ENCODE data around the gene RAPGEF2. TPM values are rescaled to one million over a fixed set of nuclear protein-coding genes. Genes with fewer than 3 reads are reported as not detected.

Gene RAPGEF2
- total and polyA plus RNA-seq, 10 of the 15 experiments (the other 5 are each of a cell fraction or from before 2014, with no cell fraction given): 0.31 to 24.0 (median 2.9) TPM

DNA sequence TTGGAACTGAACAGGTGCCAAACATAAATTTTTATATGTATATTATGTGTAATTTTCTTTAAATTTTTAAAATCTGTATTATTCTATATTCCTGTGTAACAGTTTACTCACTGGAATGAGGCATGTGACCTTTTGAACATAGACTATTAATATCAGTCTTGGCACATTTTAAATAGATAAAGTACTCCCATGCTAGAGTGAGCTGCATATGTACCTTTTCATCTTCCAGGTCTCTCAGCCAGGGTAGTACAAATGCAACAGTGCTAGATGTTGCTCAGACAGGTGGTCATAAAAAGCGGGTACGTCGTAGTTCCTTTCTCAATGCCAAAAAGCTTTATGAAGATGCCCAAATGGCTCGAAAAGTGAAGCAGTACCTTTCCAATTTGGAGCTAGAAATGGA, 242.0 kb downstream of the RAPGEF2 start (continued):
- TF ChIP-seq, protein P1, sequence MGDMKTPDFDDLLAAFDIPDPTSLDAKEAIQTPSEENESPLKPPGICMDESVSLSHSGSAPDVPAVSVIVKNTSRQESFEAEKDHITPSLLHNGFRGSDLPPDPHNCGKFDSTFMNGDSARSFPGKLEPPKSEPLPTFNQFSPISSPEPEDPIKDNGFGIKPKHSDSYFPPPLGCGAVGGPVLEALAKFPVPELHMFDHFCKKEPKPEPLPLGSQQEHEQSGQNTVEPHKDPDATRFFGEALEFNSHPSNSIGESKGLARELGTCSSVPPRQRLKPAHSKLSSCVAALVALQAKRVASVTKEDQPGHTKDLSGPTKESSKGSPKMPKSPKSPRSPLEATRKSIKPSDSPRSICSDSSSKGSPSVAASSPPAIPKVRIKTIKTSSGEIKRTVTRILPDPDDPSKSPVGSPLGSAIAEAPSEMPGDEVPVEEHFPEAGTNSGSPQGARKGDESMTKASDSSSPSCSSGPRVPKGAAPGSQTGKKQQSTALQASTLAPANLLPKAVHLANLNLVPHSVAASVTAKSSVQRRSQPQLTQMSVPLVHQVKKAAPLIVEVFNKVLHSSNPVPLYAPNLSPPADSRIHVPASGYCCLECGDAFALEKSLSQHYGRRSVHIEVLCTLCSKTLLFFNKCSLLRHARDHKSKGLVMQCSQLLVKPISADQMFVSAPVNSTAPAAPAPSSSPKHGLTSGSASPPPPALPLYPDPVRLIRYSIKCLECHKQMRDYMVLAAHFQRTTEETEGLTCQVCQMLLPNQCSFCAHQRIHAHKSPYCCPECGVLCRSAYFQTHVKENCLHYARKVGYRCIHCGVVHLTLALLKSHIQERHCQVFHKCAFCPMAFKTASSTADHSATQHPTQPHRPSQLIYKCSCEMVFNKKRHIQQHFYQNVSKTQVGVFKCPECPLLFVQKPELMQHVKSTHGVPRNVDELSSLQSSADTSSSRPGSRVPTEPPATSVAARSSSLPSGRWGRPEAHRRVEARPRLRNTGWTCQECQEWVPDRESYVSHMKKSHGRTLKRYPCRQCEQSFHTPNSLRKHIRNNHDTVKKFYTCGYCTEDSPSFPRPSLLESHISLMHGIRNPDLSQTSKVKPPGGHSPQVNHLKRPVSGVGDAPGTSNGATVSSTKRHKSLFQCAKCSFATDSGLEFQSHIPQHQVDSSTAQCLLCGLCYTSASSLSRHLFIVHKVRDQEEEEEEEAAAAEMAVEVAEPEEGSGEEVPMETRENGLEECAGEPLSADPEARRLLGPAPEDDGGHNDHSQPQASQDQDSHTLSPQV (IDR thresholded peaks at IDR 0.05): no peak
- TF ChIP-seq BHLHE40 (IDR thresholded peaks at IDR 0.05; ENCODE audit: borderline replicate concordance in 1 of 2, low read depth in 2 of 2, low read length in 1 of 2) (no peak), STAT1 (conservative IDR thresholded peaks at IDR 0.05) (no peak), BCL11A (IDR thresholded peaks at IDR 0.05; ENCODE audit: low read depth, low read length) (no peak), BCL3 (IDR thresholded peaks at IDR 0.05; ENCODE audit: borderline replicate concordance, insufficient read depth, low read depth, low read length, poor library complexity, severe bottlenecking) (no peak), KAT2A (conservative IDR thresholded peaks at IDR 0.05; ENCODE audit: control insufficient read depth, low read depth, low read length) (no peak), CREM (IDR thresholded peaks at IDR 0.05; ENCODE audit: low read depth) (no peak), MAX (IDR thresholded peaks at IDR 0.05; ENCODE audit: low read depth, low read length) (no peak), NFYA (IDR thresholded peaks at IDR 0.05; ENCODE audit: borderline replicate concordance, low read depth, low read length) (no peak), POLR2AphosphoS2 (IDR thresholded peaks at IDR 0.05; ENCODE audit: low read depth, low read length) (no peak), ZBTB40 (IDR thresholded peaks at IDR 0.05; ENCODE audit: borderline replicate concordance) (no peak), MEF2B (IDR thresholded peaks at IDR 0.05; ENCODE audit: partially characterized antibody, poor library complexity, severe bottlenecking) (no peak)
